Astrocyte (in vitro differentiated cells and primary cell): ENCODE results near the gene KLF7.

Experiments used
- CTCF ChIP-seq: IDR thresholded peaks from 2 replicates; pipeline ENCODE4 v1.5.1; 2011; ENCODE audit warnings: low read depth, mild to moderate bottlenecking, inconsistent platforms, low read length, moderate library complexity; ENCODE audit not compliant: insufficient read depth
- EZH2 ChIP-seq: IDR thresholded peaks from 2 replicates; pipeline ENCODE4 v1.6.1; 2012; ENCODE audit warnings: mild to moderate bottlenecking, low read length, inconsistent platforms; ENCODE audit not compliant: insufficient read depth

GRCh38 chr2:207156451-207157161, 9.1 kb downstream of the KLF7 start:
- no peak for TF ChIP-seq CTCF
- TF ChIP-seq EZH2: no peak
